ENCODE results near the gene MBP.

Gene MBP

DNA sequence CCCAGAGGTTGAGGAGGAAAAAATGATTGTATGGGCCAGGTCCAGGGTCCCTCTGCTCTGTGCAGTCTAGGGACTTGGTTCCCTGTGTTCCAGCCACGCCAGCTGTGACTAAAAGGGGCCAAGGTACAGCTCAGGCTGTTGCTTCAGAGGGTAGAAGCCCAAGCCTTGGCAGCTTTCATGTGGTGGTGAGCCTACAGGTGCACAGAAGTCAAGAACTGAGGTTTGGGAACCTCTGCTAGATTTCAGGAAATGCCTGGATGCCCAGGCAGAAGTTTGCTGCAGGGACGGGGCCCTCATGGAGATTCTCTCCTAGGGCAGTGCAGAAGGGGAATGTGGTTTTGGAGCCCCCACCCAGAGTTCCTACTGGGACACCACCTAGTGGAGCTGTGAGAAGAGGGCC is 10.6 kb upstream of the MBP start:
- Histone ChIP-seq H3K27me3 (ENCODE audit: insufficient read depth, poor library complexity, severe bottlenecking) (no peaks in the 10 kb centered on the region), H3K27ac (replicated peaks) (no peak overlapping the region), H3K4me3 (replicated peaks; ENCODE audit: insufficient read depth, low read length) (no peak overlapping the region)
- DNase-seq (ENCODE audit: low read depth in 1 of 2, low spot score in 1 of 2), result no peak
- TF ChIP-seq, protein P1, sequence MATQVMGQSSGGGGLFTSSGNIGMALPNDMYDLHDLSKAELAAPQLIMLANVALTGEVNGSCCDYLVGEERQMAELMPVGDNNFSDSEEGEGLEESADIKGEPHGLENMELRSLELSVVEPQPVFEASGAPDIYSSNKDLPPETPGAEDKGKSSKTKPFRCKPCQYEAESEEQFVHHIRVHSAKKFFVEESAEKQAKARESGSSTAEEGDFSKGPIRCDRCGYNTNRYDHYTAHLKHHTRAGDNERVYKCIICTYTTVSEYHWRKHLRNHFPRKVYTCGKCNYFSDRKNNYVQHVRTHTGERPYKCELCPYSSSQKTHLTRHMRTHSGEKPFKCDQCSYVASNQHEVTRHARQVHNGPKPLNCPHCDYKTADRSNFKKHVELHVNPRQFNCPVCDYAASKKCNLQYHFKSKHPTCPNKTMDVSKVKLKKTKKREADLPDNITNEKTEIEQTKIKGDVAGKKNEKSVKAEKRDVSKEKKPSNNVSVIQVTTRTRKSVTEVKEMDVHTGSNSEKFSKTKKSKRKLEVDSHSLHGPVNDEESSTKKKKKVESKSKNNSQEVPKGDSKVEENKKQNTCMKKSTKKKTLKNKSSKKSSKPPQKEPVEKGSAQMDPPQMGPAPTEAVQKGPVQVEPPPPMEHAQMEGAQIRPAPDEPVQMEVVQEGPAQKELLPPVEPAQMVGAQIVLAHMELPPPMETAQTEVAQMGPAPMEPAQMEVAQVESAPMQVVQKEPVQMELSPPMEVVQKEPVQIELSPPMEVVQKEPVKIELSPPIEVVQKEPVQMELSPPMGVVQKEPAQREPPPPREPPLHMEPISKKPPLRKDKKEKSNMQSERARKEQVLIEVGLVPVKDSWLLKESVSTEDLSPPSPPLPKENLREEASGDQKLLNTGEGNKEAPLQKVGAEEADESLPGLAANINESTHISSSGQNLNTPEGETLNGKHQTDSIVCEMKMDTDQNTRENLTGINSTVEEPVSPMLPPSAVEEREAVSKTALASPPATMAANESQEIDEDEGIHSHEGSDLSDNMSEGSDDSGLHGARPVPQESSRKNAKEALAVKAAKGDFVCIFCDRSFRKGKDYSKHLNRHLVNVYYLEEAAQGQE (IDR thresholded peaks at IDR 0.05; ENCODE audit: insufficient replicate concordance, low read depth), result no peak
- TF ChIP-seq GABPA (IDR thresholded peaks at IDR 0.05; ENCODE audit: low read depth) (no peak), SPI1 (IDR thresholded peaks at IDR 0.05; ENCODE audit: borderline replicate concordance, low read depth) (no peak), POLR2AphosphoS5 (IDR thresholded peaks at IDR 0.05; ENCODE audit: low read depth) (no peak)
- TF ChIP-seq, protein P2, sequence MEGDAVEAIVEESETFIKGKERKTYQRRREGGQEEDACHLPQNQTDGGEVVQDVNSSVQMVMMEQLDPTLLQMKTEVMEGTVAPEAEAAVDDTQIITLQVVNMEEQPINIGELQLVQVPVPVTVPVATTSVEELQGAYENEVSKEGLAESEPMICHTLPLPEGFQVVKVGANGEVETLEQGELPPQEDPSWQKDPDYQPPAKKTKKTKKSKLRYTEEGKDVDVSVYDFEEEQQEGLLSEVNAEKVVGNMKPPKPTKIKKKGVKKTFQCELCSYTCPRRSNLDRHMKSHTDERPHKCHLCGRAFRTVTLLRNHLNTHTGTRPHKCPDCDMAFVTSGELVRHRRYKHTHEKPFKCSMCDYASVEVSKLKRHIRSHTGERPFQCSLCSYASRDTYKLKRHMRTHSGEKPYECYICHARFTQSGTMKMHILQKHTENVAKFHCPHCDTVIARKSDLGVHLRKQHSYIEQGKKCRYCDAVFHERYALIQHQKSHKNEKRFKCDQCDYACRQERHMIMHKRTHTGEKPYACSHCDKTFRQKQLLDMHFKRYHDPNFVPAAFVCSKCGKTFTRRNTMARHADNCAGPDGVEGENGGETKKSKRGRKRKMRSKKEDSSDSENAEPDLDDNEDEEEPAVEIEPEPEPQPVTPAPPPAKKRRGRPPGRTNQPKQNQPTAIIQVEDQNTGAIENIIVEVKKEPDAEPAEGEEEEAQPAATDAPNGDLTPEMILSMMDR (IDR thresholded peaks at IDR 0.05; ENCODE audit: insufficient read depth, low read length), result no peak

DNA sequence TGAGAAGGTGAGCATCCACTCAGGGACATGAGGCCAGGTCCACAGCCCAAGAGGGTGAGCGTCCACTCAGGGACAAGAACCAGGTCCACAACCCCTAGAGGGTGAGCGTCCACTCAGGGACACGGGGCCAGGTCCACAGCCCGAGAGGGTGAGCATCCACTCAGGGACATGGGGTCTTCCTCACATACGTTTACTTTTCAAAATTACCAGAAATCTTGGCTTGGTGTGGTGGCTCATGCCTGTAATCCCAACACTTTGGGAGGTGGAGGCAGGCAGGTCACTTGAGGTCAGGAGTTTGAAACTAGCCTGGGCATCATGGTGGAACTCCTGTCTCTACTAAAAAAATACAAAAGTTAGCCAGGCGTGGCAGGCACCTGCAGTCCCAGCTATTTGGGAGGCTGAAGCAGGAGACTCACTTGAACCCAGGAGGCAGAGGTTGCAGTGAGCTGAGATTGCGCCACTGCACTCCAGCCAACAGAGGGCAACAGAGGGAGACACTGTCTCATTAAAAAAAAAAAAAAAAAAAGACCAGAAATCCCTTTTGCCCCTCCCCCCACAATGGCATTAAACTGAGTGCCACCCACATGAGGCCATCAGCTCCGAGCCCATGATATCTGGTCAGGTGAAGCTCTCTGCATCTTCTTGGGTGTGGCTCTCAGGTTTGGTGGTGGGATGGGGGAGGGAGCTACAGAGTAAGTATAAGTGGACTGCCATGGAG is 9.0 kb upstream of the MBP start:
- H3K27ac ChIP-seq (replicated peaks), result no peak overlapping the region
- TF ChIP-seq, protein P1 (IDR thresholded peaks at IDR 0.05; ENCODE audit: insufficient replicate concordance, low read depth), result no peak
- no peak for TF ChIP-seq POLR2AphosphoS5 (IDR thresholded peaks at IDR 0.05; ENCODE audit: low read depth)
- TF ChIP-seq, protein P2 (IDR thresholded peaks at IDR 0.05; ENCODE audit: insufficient read depth, low read length), result no peak
- TF ChIP-seq GABPA (IDR thresholded peaks at IDR 0.05; ENCODE audit: low read depth), result no peak
- TF ChIP-seq SPI1 (IDR thresholded peaks at IDR 0.05; ENCODE audit: borderline replicate concordance, low read depth), result no peak
- H3K4me3 ChIP-seq (replicated peaks; ENCODE audit: insufficient read depth, low read length), result no peak overlapping the region
- no peak for DNase-seq (ENCODE audit: low read depth in 1 of 2, low spot score in 1 of 2)
- H3K27me3 ChIP-seq (ENCODE audit: insufficient read depth, poor library complexity, severe bottlenecking), result no peaks in the 10 kb centered on the region

DNA sequence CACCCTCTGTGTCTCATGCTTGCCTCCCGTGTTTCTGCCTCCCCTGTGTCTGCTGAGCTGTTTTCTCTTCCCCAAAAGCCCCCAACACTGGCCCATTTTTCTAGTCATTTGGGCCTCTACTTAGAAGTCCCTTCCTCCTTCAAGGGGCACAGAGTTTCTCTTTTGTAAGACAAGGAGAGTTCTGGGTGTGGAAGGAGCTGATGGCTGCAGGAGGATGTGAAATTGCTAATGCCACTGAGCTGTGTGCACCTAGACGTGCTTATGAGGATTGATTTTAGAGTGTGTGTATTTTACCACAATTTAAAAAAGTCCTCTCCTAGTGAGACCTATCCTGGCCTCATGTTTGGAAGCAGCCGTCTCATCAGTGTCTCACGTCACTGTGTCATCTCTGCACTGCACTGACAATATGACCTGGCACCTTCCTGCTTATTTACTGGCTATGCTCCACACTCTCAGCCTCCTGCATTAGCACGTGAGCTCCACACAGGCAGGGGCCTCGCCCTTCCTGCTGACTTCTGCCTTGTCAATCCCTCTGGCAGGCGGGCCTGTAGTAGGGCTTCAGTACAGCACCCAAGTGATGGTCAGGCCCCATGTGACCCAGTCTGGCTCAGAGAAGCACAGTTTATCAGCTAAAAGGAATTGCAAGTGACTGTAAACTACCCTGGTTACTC is 8.0 kb upstream of the MBP start:
- DNase-seq (ENCODE audit: low read depth in 1 of 2, low spot score in 1 of 2), result no peak
- no peak overlapping the region for H3K4me3 ChIP-seq (replicated peaks; ENCODE audit: insufficient read depth, low read length)
- H3K27ac ChIP-seq (replicated peaks), result no peak overlapping the region

More for the DNA sequence above, 8.0 kb upstream of the MBP start:
- H3K27me3 ChIP-seq (ENCODE audit: insufficient read depth, poor library complexity, severe bottlenecking), result no peaks in the 10 kb centered on the region
- TF ChIP-seq, protein P2 (IDR thresholded peaks at IDR 0.05; ENCODE audit: insufficient read depth, low read length), result no peak
- TF ChIP-seq GABPA (IDR thresholded peaks at IDR 0.05; ENCODE audit: low read depth), result no peak
- no peak for TF ChIP-seq POLR2AphosphoS5 (IDR thresholded peaks at IDR 0.05; ENCODE audit: low read depth)
- TF ChIP-seq, protein P1 (IDR thresholded peaks at IDR 0.05; ENCODE audit: insufficient replicate concordance, low read depth), result no peak
- TF ChIP-seq SPI1 (IDR thresholded peaks at IDR 0.05; ENCODE audit: borderline replicate concordance, low read depth), result no peak

Measured in HL-60 (cell line).